ENCODE data around the gene ZSWIM9. TPM values are rescaled to one million over a fixed set of nuclear protein-coding genes. Genes with fewer than 3 reads are reported as not detected.
A peak's percentile ranks its signal among the peaks of the same experiment; 100 is the strongest.

Gene ZSWIM9
- total RNA-seq, 4 donors from 2014 or later = 3.3 to 24.7 (median 5.2) TPM

DNA sequence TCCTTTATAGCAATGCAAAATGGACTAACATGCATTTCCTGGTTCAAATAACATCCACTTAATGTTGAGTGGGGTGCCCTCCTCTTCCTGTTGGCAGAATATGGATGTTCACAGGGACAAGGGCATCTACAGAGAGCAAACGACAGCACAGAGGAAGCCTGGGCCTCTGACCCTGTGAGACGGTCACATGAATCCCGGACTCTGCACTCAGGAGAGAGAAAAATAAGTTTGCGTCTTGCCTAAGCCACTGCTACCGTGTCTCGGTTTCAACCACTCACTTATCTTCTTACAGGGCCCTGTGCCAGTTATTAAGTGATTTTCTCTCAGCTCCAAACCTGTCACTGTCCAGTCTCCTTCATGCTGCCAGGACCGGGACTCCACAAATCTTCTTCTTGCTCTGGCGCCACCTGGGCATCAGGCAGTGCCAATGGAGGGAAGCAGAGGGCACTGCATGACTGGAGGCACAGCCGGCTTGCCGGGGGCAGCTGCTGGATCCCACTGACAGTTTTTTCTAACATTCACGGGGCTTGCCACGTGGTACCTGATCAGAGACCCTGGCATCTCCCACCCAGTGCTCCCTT, 12.2 kb upstream of the ZSWIM9 start:
- Histone ChIP-seq H3K4me3 (no peak overlapping the region), H3K9me3 (no peaks in the 10 kb centered on the region), H3K27ac (no peak overlapping the region), H3K27me3 (no peaks in the 10 kb centered on the region), H3K36me3 (no peaks in the 10 kb centered on the region), H3K4me1 (no peaks in the 10 kb centered on the region)
- no peak for DNase-seq
- intact Hi-C loops (cut with DNase I; ENCODE audit: low total_unique reads) (no loop called here), in situ Hi-C loops (cut with MboI; ENCODE audit: low pct_ligation_motif_present in 1 of 4, low pct_unique_long_range_greater_than_20kb in 1 of 4, low sequenced_read_pairs in 3 of 4) (loop anchor here in 2 of 4 donors (10.0 to 25.0 kb wide), 2 partner anchors 53 to 196 kb away; no protein-coding TSS in a partner anchor)
- TF ChIP-seq POLR2AphosphoS5 (IDR thresholded peaks at IDR 0.05) (no peak), POLR2A (IDR thresholded peaks at IDR 0.05) (no peak), EP300 (IDR thresholded peaks at IDR 0.05; ENCODE audit: low read depth) (no peak), CTCF (IDR thresholded peaks at IDR 0.05) (no peak)
- WGBS, 2 donors (ENCODE audit: low coverage in 1 of 2) = 89 to 92% methylated on average over 6 to 12 of the region's 12 CpGs

DNA sequence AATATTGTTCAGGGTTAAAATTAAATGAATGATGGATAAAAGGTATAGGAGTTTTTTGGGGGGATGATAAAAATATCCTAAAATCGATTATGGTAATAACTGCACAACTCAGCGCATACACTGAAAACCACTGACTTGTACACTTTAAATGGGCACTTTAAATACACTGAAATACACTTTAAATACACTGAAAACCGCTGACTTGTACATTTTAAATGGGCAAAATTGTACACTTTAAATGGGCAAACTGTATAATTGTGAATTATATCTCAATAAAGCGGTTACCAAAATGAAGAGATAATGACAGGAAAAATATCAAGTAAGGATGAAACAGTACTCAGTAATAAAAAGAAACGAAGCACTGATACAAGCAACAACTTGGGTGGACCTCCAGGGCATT, 1.8 kb upstream of the ZSWIM9 start:
- H3K27me3 ChIP-seq = no peaks in the 10 kb centered on the region
- H3K9me3 ChIP-seq = no peaks in the 10 kb centered on the region
- H3K36me3 ChIP-seq = peaks cover 0 to 2% (median 0%) of the 10 kb centered on the region in 4 donors
- TF ChIP-seq POLR2A (IDR thresholded peaks at IDR 0.05) (no peak), CTCF (IDR thresholded peaks at IDR 0.05) (no peak), EP300 (IDR thresholded peaks at IDR 0.05; ENCODE audit: low read depth) (no peak), POLR2AphosphoS5 (IDR thresholded peaks at IDR 0.05) (no peak)
- H3K4me3 ChIP-seq = no peak overlapping the region
- intact Hi-C loops (cut with DNase I; ENCODE audit: low total_unique reads) (no loop called here), in situ Hi-C loops (cut with MboI; ENCODE audit: low pct_ligation_motif_present in 1 of 4, low pct_unique_long_range_greater_than_20kb in 1 of 4, low sequenced_read_pairs in 3 of 4) (loop anchor here in 1 of 4 donors (25.0 kb wide), 1 partner anchor 206 kb away; no protein-coding TSS in a partner anchor)
- H3K27ac ChIP-seq = peak overlapping the region in 2 of 4 donors; percentile 87 to 96
- WGBS, 2 donors (ENCODE audit: low coverage in 1 of 2) = 82 to 89% methylated on average over 5 of the region's 5 CpGs
- H3K4me1 ChIP-seq = peaks cover 0 to 17% (median 13%) of the 10 kb centered on the region in 4 donors
- no peak for DNase-seq

DNA sequence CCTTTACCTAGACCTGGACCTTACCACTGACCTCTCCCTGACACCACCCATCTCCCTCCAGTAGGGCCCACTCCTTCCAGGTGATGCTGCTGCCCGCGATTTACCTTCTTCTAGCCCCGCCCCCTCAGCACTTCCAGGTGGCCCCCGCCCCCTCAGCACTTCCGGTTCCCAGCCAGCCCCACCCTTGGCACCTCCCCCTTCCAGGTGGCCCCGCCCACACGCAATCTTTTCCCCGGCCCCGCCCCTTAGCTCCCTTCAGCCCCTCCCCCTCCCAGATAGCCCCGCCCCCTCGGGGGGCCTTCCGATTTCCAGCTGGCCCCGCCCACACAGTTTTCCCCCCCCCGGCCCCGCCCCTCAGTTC, 922 bp upstream of the ZSWIM9 start:
- intact Hi-C loops (cut with DNase I; ENCODE audit: low total_unique reads) = no loop called here
- DNase-seq = peak; percentile 93
- Histone ChIP-seq H3K4me3 (peak overlapping the region; percentile 67 to 87 (median 76)), H3K9me3 (no peaks in the 10 kb centered on the region), H3K27me3 (no peaks in the 10 kb centered on the region), H3K27ac (peak overlapping the region; percentile 87 to 99 (median 96)), H3K36me3 (peaks cover 0 to 8% (median 0%) of the 10 kb centered on the region in 4 donors), H3K4me1 (peaks cover 0 to 17% (median 13%) of the 10 kb centered on the region in 4 donors)
- in situ Hi-C loops (cut with MboI; ENCODE audit: low pct_ligation_motif_present in 1 of 4, low pct_unique_long_range_greater_than_20kb in 1 of 4, low sequenced_read_pairs in 3 of 4) = loop anchor here in 1 of 4 donors (25.0 kb wide), 1 partner anchor 207 kb away; no protein-coding TSS in a partner anchor
- 0% methylated on average over 10 of the region's 15 CpGs; no CpG with 5 or more reads in 1 of the 2 donors for WGBS, 2 donors (ENCODE audit: low coverage in 1 of 2)
- TF ChIP-seq EP300 (IDR thresholded peaks at IDR 0.05; ENCODE audit: low read depth) (no peak), POLR2A (IDR thresholded peaks at IDR 0.05) (no peak), POLR2AphosphoS5 (IDR thresholded peaks at IDR 0.05) (no peak), CTCF (IDR thresholded peaks at IDR 0.05) (no peak)

- peaks cover 0 to 10% (median 0%) of the 10 kb centered on the region in 4 donors for H3K36me3 ChIP-seq
- H3K9me3 ChIP-seq = no peaks in the 10 kb centered on the region
- in situ Hi-C loops (cut with MboI; ENCODE audit: low pct_ligation_motif_present in 1 of 4, low pct_unique_long_range_greater_than_20kb in 1 of 4, low sequenced_read_pairs in 3 of 4) = loop anchor here in 1 of 4 donors (25.0 kb wide), 1 partner anchor 209 kb away; no protein-coding TSS in a partner anchor
- H3K27me3 ChIP-seq = no peaks in the 10 kb centered on the region
- WGBS, 2 donors (ENCODE audit: low coverage in 1 of 2) = 2 to 20% methylated on average over 1 to 21 of the region's 21 CpGs
- peaks cover 0 to 17% (median 13%) of the 10 kb centered on the region in 4 donors for H3K4me1 ChIP-seq
- intact Hi-C loops (cut with DNase I; ENCODE audit: low total_unique reads) = no loop called here
- TF ChIP-seq POLR2AphosphoS5 (IDR thresholded peaks at IDR 0.05) (no peak), EP300 (IDR thresholded peaks at IDR 0.05; ENCODE audit: low read depth) (no peak), CTCF (IDR thresholded peaks at IDR 0.05) (no peak), POLR2A (IDR thresholded peaks at IDR 0.05) (no peak)
- no peak for DNase-seq
- H3K27ac ChIP-seq = peak overlapping the region; percentile 87 to 99 (median 96)
- peak overlapping the region; percentile 67 to 87 (median 76) for H3K4me3 ChIP-seq
Observed at GRCh38 chr19:48170817-48171347, 402 bp downstream of the ZSWIM9 start.

Measured in transverse colon (tissue), 4 donors.